ENCODE measurements around the gene C19orf33.

C19orf33 gene

DNA sequence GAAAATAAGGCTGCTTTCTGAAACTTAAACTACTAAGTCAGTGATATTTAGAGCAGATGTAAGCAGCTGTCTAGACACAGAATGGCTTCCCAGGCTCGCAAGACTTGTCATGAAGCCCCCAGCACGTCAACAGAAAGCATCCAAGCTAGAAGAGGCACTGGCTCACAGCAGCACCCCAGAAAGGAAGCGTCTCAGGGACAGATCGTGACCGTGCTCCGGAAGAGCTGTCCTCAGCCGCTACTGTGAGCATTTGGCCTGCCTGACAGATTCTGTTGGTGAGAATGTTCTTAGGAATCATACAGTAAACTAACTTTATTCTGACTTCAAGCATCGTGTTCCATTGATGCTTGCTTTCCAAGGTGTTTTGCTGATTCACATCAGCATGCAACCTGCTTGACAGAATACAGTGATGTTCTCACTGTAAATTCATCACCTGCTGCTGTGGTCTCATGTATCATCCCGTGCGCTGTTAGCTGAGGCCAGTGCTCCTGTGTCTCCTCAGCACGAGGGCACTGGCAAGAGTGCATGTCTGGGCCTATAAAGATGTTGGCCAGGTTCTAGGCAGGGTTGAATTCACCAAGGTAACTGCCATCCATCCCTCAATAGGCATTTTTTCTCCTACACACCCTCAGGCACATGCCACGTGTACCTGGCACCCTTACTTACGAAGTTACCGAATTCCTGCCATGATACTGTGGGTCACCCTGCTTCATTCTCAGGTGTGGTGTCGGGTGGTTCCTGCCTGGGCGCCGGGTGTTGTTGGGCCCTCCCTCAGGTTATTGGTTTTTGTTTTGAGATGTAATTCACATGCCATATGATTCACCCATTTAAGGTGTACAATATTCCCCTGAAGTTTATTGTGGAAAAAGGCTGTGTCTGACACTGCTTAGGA lies 23.8 kb upstream of the C19orf33 start:
- no peak for DNase-seq

DNA sequence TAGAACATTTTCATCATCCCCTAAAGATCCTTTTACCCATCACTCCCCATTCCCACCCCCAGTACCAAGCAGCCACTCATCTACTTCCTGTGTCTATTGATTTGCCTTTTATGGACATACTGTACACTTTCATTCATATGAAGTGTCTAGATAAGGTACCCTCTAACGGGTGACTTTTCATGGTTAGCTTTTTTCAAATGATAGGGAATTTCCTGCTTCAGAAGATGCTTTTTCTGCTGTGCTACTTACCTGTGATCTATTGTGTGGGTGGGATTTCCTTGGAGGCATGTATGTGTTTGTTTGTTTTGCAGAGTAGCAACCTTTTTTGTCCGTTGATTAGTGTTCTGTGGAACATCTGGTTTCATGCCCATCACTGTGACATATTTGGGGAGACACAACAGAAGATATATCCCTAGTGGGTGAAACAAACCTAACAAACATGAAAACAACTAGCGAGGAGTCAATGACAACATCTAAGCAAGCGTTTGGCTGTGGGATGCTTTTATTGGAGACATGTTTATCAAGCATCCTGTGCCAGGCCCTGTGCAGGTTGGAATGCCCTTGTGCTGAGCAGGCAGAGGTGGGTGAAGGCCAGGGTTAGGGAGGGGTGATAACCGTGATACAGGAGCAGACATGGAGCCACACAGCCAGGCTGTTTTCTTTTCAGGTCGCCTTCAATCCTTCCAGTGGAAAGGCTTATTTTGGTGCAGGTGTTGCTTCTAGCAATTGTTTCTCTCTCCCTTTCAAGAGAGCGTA lies 22.1 kb upstream of the C19orf33 start:
- DNase-seq, result no peak

DNA sequence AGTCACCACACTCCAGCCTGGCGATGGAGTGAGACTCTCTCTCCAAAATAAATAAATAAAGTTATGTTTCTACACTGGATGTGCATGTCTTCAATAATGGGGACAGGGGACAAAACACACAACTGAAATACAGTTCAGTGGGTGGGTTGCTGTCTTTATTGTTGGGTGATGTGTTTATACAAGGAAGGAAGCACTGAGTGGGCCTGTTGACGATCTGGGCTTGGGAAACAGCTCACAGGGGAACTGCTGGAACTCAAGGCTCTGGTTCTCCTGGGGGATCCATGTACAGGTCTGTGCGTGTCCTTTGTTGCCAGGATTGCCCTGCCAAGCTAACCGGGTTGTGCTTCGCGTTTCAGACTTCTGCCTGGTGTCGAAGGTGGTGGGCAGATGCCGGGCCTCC lies 20.8 kb upstream of the C19orf33 start:
- no peak for DNase-seq

DNA sequence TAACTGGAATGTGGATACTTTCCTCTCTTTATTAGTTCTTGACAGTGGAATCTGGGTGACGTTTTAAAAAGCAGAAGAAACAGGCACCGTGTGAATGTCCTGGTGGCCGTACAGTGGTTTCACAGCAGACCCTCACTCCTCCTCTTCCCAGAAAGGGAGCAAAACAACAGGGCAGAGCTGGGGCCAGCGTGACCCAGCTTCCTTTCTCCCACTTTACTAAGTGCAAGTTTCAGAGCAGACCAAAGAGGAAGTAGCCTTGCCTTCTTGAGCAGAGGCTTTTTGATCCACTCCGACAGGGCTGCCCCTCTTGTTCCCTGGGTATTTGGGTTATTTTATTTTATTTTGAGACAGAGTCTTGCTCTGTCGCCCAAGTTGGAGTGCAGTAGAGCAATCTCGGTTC lies 19.6 kb upstream of the C19orf33 start:
- no peak for DNase-seq

DNA sequence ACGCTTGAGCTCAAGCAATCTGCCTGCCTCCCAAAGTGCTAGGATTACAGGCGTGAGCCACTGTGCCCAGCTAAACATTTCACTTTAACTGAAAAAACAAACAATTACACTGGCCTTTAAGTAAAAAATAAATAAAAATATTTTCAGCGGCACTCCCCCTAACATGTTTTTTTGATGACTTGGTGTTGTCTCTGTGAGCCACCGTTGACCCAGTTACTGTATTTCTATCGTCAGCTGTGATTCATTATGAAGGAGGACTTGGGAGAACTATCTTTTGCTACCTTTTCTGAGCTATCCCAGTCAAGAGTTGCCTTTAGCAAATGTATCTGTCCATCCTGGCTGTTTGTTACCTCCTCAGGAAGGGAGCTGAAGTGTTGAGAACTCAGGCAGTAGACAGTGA lies 18.5 kb upstream of the C19orf33 start:
- DNase-seq, result no peak

DNA sequence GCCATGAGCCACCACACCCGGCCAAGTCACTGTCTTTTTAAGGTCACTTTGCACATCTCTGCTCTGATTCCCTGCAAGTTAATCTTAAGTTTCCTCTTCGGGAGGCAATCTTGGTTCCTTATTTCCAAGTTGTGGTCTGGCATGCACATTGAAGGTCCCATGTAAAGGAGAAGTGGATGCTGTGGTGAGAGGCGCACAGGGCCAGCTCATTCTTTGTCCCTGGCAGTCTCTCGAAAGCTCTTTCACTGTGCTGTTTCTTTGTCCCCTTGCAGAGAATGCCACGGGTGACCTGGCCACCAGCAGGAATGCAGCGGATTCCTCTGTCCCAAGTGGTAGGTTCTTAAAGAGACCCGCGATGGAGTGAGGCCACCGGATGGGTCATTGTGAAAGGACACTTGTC lies 16.4 kb upstream of the C19orf33 start:
- no peak for DNase-seq

DNA sequence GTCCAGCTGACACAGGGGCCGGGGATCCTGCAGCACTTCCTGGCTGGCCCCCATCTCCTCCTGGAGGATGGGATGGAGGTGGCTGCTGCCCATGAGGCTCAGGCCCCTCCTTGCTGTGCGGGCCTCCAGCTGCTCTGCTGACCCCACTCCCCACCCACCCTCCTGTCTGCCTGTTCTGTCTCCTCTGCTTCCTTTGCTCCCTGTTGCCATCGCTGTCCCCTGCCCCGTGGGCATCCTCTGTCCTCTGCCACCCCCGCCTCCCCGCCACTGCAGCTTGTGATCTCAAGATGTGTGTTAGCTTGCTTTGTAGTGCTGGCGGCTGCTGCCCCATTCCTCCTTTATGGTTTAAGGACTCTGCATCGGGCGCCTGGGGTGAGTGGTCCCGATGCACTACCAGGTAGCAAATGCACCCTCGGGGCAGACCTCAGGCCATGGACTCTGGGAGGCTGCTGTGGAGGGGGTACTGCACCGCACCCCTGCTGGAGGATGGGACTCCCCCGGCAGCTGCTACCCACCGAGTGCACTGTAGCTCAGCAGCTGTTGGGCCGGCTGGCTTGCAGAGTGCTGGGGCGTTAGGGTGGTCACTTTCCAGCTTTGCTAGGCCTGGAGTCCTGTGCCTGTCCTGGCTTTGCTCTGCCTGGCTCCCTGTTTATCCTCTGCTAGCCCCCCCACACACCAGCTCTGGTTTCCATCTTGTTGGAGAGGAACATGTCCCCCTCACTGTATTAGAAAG lies 15.8 kb upstream of the C19orf33 start:
- DNase-seq, result no peak

DNA sequence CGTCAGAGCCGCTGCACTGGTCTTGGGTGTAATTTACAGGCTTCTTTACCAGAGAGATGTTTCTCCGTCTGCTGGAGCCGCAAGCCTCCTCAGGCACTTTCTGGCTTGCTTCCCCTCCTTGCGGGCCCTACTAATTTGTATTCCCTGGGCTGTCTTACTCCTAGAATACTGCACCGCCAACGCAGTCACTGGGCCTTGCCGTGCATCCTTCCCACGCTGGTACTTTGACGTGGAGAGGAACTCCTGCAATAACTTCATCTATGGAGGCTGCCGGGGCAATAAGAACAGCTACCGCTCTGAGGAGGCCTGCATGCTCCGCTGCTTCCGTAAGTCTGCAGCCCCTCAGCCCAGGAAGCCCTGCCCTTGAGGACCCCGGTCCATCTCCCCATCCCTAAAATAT lies 14.1 kb upstream of the C19orf33 start:
- no peak for DNase-seq

DNA sequence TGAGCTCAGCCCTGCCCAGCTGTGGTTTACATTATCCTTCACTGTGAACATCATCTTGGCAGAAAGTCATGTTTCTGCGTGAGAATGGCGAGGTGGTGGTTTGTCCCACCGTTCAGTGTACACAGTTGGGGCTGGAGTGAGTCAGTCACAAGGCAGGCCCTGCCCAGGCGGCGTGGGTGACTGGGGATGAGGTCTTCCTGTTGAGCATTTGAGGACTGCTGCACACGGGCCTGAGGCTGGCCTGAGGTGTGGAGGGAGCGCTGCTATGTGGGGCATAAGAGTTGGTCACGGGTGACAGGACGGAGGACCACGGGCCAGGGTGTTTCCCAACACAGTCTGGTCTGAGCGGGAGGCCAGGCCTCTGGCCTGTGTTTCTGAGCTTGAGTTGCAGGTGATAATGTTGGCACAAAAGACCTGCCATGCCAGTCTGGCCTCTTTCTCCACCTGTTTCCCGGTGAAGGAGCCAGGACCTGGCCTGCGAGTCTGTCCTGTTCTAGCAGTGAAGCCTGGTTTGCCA lies 13.4 kb upstream of the C19orf33 start:
- DNase-seq, result no peak

DNA sequence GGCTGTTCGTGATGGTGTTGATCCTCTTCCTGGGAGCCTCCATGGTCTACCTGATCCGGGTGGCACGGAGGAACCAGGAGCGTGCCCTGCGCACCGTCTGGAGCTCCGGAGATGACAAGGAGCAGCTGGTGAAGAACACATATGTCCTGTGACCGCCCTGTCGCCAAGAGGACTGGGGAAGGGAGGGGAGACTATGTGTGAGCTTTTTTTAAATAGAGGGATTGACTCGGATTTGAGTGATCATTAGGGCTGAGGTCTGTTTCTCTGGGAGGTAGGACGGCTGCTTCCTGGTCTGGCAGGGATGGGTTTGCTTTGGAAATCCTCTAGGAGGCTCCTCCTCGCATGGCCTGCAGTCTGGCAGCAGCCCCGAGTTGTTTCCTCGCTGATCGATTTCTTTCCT lies 12.2 kb upstream of the C19orf33 start:
- no peak for DNase-seq

DNA sequence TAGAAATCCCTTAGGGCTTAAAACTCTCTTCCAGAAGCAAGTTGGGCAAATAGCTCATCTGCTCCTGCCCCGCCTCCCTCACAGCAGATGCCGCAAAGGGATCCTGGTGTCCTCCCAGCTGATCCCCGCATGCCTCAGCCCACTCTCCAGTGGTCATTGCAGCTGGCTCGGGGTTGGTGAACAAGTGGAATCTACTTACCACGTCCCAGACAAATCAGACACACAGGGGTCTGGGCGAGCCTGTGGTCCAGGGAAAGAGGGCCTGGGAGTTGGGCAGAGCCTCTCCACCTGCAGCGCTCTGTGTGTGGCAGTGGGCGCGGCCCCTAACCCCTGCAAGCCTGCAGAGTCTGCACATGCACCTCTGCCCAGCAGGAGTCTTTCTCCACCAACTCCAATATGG lies 10.8 kb upstream of the C19orf33 start:
- no peak for DNase-seq

DNA sequence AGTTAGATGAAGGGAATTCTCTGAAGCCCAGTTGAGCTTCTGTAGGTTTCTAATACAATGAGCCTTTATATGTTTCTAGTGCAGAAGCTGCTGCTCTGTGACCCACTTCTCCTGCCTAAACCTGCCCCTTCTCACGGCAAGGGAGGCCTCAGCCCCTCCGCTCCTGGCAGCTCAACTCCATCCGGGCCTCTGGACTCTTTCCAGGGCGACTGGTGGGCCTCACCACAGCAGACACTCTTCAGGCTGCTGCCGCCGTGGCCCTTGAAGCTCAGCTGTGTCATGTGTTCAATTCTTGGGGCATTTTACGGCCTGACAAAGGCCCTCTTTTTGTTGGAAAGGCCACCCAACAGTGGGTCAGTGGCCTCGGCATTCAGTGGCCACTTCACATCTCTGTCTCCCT lies 10.0 kb upstream of the C19orf33 start:
- DNase-seq, result no peak

DNA sequence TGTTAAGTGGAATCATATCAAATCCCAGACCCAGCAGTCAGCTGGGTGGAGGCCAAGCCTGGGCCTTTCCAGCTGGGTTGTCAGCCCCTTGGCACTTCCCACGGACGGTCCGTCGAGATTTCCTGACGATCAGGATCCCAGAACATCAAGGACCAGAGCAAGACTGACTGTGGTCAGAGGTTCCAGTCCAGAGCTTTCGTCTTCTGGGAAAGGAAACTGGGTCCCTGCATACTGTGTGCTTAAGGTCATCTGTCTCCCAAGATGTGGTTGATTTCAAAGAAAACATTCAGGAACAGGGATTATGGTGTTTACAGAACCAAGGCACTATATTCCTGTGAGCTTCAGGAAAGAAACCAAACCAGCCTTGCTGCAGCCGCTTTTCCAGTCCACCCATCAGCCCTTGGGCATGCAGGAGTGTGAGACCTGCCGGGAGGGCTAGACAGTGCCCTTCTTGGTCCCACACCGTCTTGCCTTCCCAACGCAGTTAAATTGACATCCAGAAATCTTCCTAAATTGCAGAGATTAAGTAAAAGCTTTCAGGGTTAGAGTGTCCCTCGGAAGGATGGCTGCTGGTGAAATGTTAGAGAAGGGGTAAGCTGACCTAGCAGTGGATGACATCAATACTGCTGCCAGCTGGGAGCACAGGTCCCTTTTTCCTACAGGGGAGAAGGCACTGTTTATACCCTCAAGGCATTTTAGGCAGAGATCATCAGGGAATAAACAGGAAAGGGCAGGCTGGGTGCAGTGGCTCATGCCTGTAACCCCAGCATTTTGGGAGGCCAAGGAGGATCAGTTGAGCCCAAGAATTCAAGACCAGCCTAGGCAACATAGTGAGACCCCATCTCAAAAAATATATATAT lies 5.0 kb upstream of the C19orf33 start:
- DNase-seq, result no peak

DNA sequence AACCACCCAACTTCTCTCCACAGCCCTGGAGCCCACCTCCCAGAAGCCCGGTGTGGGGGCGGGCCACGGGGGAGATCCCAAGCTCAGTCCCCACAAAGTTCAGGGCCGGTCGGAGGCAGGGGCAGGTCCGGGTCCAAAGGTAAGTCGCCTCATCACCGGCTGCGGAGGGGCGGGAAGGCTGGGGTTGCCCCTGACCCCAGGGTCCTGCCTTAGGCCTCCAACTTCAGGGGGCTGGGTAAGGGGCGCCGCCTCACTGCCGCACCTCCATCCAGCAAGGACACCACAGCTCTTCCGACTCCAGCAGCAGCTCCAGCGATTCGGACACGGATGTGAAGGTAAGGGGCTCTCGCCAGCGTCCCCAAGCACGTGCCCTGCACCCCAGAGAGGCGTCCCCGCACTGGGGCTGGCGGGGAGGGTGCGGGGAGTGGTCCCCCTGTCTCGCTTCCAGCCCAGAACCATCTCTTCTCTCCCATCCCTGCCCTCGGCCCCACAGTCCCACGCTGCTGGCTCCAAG lies 358 bp downstream of the C19orf33 start:
- no peak for DNase-seq

DNA sequence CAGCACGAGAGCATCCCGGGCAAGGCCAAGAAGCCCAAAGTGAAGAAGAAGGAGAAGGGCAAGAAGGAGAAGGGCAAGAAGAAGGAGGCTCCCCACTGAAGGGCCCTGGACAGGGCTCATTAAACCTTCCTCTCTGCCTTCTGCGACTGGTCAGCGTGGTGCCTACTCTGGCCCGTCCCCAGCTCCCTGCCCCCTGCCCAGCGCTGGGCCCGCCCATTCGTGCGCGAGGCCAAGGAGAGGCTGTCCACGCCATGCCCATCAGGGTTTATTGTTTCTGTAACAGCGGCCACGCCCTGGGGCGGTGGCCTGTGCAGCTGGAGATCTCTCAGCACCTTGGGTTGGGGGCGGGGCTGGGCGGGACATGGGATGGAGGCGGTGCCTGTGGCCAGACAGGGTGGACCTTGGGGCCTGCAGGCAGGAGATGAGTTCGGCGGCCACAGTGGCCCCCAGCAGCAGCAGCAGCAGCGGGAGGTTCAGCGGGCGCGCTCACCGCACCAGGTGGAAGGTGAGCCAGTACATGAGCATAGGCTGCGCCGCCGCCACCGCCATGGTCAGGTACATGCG lies 897 bp downstream of the C19orf33 start:
- DNase-seq, result no peak

DNA sequence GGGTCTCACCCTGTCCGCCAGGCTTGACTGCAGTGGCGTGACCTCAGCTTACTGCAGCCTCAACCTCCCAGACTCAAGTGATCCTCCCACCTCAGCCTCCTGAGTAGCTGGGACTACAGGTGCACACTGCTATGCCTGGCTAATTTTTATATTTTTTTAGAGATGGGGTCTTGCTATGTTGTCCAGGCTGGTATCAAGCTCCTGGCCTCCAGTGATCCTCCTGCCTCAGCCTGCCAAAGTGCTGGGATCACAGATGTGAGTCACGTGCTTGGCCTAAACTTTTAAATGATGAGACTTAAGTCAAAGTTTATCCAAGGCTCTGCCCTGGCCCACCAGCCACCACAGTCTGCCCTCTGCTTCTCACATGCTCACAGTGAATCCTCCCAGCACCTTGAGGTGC lies 2.2 kb downstream of the C19orf33 start:
- no peak for DNase-seq

DNA sequence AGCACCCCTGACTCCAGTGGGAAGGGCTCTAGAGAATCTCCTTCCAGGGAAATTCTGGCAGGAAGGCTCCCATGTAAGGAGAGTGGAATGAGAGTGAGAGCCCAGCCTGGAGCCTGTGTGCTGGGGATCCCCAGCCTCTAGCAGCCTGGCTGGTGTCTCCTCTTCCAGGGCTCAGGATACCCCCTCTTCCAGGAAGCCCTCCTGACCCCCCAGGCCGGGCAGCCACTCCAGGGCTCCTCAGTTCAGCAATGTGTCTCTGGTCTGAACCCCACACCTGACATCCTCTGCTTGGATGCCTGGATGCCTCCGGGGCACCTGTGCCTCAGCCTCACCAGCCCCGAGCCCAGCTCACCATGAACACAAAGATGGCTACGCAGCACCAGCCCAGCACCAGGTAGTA lies 3.0 kb downstream of the C19orf33 start:
- no peak for DNase-seq

DNA sequence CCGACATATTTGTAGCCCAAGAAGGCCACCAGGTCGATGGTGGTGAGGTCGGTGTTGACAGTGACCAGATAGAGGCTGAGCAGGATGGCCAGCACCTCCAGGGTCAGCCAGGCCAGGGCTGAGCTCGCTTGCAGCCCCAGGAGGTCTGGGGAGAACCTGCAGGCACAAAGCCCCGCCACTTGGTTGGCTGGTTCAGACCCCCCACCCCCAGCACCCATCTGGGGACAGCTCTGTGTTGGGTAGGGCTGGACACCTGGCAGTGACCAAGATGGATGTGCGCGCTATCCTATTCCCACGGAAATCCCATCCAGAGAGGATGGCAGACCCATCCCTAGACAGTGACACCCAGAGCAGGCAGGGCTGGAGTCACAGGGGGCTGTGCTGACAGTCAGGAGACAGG lies 3.5 kb downstream of the C19orf33 start:
- no peak for DNase-seq

DNA sequence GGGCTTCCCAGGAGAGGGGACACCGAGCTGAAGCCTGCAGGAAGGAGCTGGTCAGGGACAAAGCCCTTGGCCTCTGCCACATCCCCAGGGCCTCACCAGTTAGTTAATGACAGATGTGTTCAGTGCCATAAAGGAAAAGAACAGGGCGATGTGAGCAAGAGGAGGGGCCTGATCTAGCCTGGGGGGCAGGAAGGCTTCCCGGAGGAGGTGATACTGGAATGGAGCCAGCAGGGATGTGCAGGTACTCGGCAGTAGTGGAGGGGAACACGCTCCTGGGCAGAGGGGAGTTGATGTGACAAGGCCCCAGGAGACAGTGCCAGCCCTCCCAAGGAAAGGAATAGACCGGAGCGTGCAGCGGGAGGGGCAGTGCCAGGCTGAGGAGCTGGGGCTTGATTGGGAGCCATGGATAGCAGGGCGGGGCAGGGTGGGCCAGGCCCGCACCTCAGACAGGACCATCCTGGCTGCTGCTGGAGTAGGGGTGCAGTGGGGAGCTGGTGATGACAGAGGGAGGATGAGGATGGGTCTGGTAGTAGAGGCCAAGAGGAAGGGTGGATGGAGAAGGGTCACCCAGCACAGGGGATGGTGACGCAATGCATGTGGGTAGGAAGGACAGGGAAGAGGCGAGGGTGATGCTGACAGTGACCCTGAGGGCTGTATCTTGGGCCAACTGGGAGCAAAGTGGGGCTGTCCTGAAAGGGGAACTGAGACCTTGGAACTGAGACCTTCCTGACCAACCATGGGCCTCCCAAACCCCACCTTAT lies 4.1 kb downstream of the C19orf33 start:
- DNase-seq, result no peak

DNA sequence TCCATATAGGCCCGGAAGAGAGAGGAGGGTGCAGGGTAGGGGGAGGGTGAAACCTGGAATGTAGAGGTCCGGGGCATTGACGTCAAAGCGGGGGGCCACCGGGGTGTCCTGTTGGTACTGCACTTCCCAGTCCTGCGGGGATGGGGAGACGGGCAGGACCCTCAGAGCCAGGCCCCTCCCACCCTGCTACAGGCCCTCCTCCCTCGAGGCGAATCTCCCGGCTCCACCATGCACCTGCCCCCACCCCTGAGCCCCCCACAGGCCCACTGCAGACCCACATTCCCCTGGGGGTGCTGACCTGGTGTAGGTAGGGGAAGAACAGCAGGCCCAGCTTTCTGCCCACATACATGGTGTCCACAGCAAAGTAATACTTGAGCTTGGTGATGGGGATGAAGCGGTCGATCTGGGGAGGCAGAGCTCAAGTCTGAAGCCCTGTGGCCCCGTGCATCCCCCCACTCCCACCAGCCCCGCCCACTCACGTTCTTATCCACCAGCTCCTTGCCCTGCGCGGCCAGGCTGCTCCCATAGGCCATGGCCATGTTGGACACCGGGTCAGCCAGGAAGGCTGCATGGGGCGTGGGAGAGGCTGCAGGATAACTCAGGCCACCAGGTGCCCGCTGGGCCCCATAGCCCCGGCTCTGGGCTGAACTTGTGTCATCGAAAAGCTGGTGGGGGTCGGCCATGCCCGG lies 5.0 kb downstream of the C19orf33 start:
- no peak for DNase-seq
